Neural progenitor cell (in vitro differentiated cells): ENCODE results near the gene MAPK4. TPM values are rescaled to one million over a fixed set of nuclear protein-coding genes. Genes with fewer than 3 reads are reported as not detected.

Experiments
- DNase-seq: peaks from one replicate; pipeline ENCODE4 v3.0.0-alpha.2; 2016; ENCODE audit warnings: low spot score
- H2AFZ ChIP-seq: fragments of 200-600 bp; sonication (generic); replicated peaks from 2 replicates; pipeline ENCODE4 v1.6.1; 2016; ENCODE audit warnings: antibody characterized with exemption
- H3F3A ChIP-seq: fragments of 200-600 bp; sonication (generic); 2 replicates; pipeline ENCODE4 v1.6.1; 2016; ENCODE audit warnings: antibody characterized with exemption, low read depth
- H3K27ac ChIP-seq: fragments of 200-600 bp; sonication (generic); 2 replicates; pipeline ENCODE4 v1.5.1; 2016; ENCODE audit warnings: mild to moderate bottlenecking
- H3K27me3 ChIP-seq: fragments of 200-600 bp; sonication (generic); 2 replicates; pipeline ENCODE4 v1.6.1; 2016; ENCODE audit warnings: mild to moderate bottlenecking, moderate library complexity
- H3K36me3 ChIP-seq: fragments of 200-600 bp; sonication (generic); 2 replicates; pipeline ENCODE4 v1.5.1; 2016
- H3K4me1 ChIP-seq: fragments of 200-600 bp; sonication (generic); 2 replicates; pipeline ENCODE4 v1.6.1; 2016; ENCODE audit warnings: mixed run types
- H3K4me2 ChIP-seq: fragments of 200-600 bp; sonication (generic); 2 replicates; pipeline ENCODE4 v1.6.1; 2016
- H3K4me3 ChIP-seq: fragments of 200-600 bp; sonication (generic); 2 replicates; pipeline ENCODE4 v1.5.1; 2016
- H3K79me2 ChIP-seq: fragments of 200-600 bp; sonication (generic); 2 replicates; pipeline ENCODE4 v1.6.1; 2016; ENCODE audit warnings: low read depth
- H3K9ac ChIP-seq: fragments of 200-600 bp; sonication (generic); 2 replicates; pipeline ENCODE4 v1.6.1; 2016
- H3K9me3 ChIP-seq: fragments of 200-600 bp; sonication (generic); 2 replicates; pipeline ENCODE4 v1.5.1; 2016; ENCODE audit warnings: low read depth
- H4K20me1 ChIP-seq: fragments of 200-600 bp; sonication (generic); 2 replicates; pipeline ENCODE4 v1.6.1; 2016; ENCODE audit warnings: low read depth
- H3K27ac Mint-ChIP-seq: 3 replicates; pipeline ENCODE4 v1.8.0; 2021; ENCODE audit warnings: mixed read lengths
- H3K27me3 Mint-ChIP-seq: 2 replicates; pipeline ENCODE4 v1.8.0; 2022; ENCODE audit warnings: low read depth, mild to moderate bottlenecking, inconsistent platforms, moderate library complexity, mixed read lengths; ENCODE audit not compliant: insufficient read depth
- H3K36me3 Mint-ChIP-seq: 3 replicates; pipeline ENCODE4 v1.8.0; 2021; ENCODE audit warnings: mixed read lengths
- H3K4me1 Mint-ChIP-seq: 3 replicates; pipeline ENCODE4 v1.8.0; 2021; ENCODE audit warnings: mixed read lengths
- H3K4me3 Mint-ChIP-seq: 3 replicates; pipeline ENCODE4 v1.8.0; 2021; ENCODE audit warnings: mild to moderate bottlenecking, moderate library complexity, mixed read lengths
- H3K9me3 Mint-ChIP-seq: 3 replicates; pipeline ENCODE4 v1.8.0; 2020; ENCODE audit warnings: mixed read lengths
- CTCF ChIP-seq: fragments of 200-600 bp; sonication (generic); IDR thresholded peaks from 2 replicates; pipeline ENCODE4 v1.5.1; 2017; ENCODE audit warnings: antibody characterized with exemption, mild to moderate bottlenecking
- EZH2 ChIP-seq: fragments of 200-600 bp; sonication (generic); IDR thresholded peaks from 2 replicates; pipeline ENCODE4 v1.6.1; 2017; ENCODE audit warnings: antibody characterized with exemption, mild to moderate bottlenecking, moderate library complexity
- EZH2phosphoT487 ChIP-seq: fragments of 200-600 bp; sonication (generic); IDR thresholded peaks from 2 replicates; pipeline ENCODE4 v1.6.1; 2017; ENCODE audit warnings: antibody characterized with exemption
- total RNA-seq: library from RNA; depleted of rRNA; stranded (reverse); fragments of >200 nt; gene quantifications from 2 replicates; pipeline ENCODE4 v1.2.3, GENCODE V29; 2015; ENCODE audit warnings: low replicate concordance

The MAPK4 gene
- total RNA-seq, 1 donor from 2014 or later: 7.0 TPM

GRCh38 chr18:50696929-50697328 is 137.0 kb downstream of the MAPK4 start:
- Histone ChIP-seq H3K27ac (no peak overlapping the region), H3K9me3 (no peaks in the 10 kb centered on the region), H4K20me1 (no peaks in the 10 kb centered on the region), H3K4me2 (no peak overlapping the region), H3K4me3 (no peak overlapping the region), H3K4me1 (peaks cover 12% of the 10 kb centered on the region), H2AFZ (no peak overlapping the region), H3F3A (no peaks in the 10 kb centered on the region), H3K79me2 (no peaks in the 10 kb centered on the region), H3K9ac (no peak overlapping the region), H3K27me3 (no peaks in the 10 kb centered on the region), H3K36me3 (no peaks in the 10 kb centered on the region)
- Mint-ChIP-seq H3K4me1 (peaks cover 29% of the 10 kb centered on the region), H3K27ac (peak overlapping the region; percentile 36), H3K27me3 (peaks cover 3% of the 10 kb centered on the region), H3K4me3 (no peak overlapping the region), H3K36me3 (no peaks in the 10 kb centered on the region), H3K9me3 (no peaks in the 10 kb centered on the region)
- DNase-seq: no peak
- TF ChIP-seq EZH2phosphoT487: no peak

- H3K4me1 Mint-ChIP-seq: peaks cover 25% of the 10 kb centered on the region
- no peak overlapping the region for H3K27ac ChIP-seq
- H3K27me3 Mint-ChIP-seq: peaks cover 4% of the 10 kb centered on the region
- no peaks in the 10 kb centered on the region for H3K79me2 ChIP-seq
- peaks cover 6% of the 10 kb centered on the region for H3K4me1 ChIP-seq
- no peaks in the 10 kb centered on the region for H3K36me3 Mint-ChIP-seq
- no peaks in the 10 kb centered on the region for H3K9me3 ChIP-seq
- no peak overlapping the region for H3K4me2 ChIP-seq
- DNase-seq: no peak
- no peak overlapping the region for H2AFZ ChIP-seq
- H3K27ac Mint-ChIP-seq: no peak overlapping the region
- H3K27me3 ChIP-seq: no peaks in the 10 kb centered on the region
- H3K36me3 ChIP-seq: no peaks in the 10 kb centered on the region
- H3K4me3 ChIP-seq: no peak overlapping the region
- no peak overlapping the region for H3K9ac ChIP-seq
- no peaks in the 10 kb centered on the region for H3F3A ChIP-seq
- H4K20me1 ChIP-seq: no peaks in the 10 kb centered on the region
- TF ChIP-seq CTCF (no peak), EZH2phosphoT487 (no peak), EZH2 (no peak)
- H3K4me3 Mint-ChIP-seq: no peak overlapping the region
- H3K9me3 Mint-ChIP-seq: no peaks in the 10 kb centered on the region
These were observed 137.6 kb downstream of the MAPK4 start for GRCh38 chr18:50697509-50697908.

- Histone ChIP-seq H4K20me1 (no peaks in the 10 kb centered on the region), H3K9me3 (no peaks in the 10 kb centered on the region), H3F3A (no peaks in the 10 kb centered on the region), H2AFZ (no peak overlapping the region), H3K27ac (no peak overlapping the region), H3K4me3 (no peak overlapping the region), H3K27me3 (no peaks in the 10 kb centered on the region), H3K4me2 (peak overlapping the region; percentile 22), H3K36me3 (no peaks in the 10 kb centered on the region), H3K9ac (no peak overlapping the region), H3K79me2 (no peaks in the 10 kb centered on the region), H3K4me1 (peaks cover 6% of the 10 kb centered on the region)
- Mint-ChIP-seq H3K4me3 (no peak overlapping the region), H3K9me3 (no peaks in the 10 kb centered on the region), H3K36me3 (peaks cover 2% of the 10 kb centered on the region), H3K4me1 (peaks cover 23% of the 10 kb centered on the region), H3K27me3 (peaks cover 13% of the 10 kb centered on the region), H3K27ac (peak overlapping the region; percentile 25)
- TF ChIP-seq CTCF (no peak), EZH2phosphoT487 (no peak), EZH2 (no peak)
- DNase-seq: no peak
These were observed 140.6 kb downstream of the MAPK4 start for GRCh38 chr18:50700245-50701165.

- Histone ChIP-seq H2AFZ (no peak overlapping the region), H3F3A (no peaks in the 10 kb centered on the region), H3K4me1 (peaks cover 19% of the 10 kb centered on the region), H3K27me3 (no peaks in the 10 kb centered on the region), H3K4me3 (no peak overlapping the region), H3K79me2 (no peaks in the 10 kb centered on the region), H3K4me2 (no peak overlapping the region), H3K9me3 (no peaks in the 10 kb centered on the region), H3K9ac (no peak overlapping the region), H4K20me1 (no peaks in the 10 kb centered on the region), H3K27ac (no peak overlapping the region), H3K36me3 (no peaks in the 10 kb centered on the region)
- peaks cover 44% of the 10 kb centered on the region for H3K4me1 Mint-ChIP-seq
- peaks cover 13% of the 10 kb centered on the region for H3K27me3 Mint-ChIP-seq
- H3K36me3 Mint-ChIP-seq: peaks cover 2% of the 10 kb centered on the region
- no peak overlapping the region for H3K27ac Mint-ChIP-seq
- H3K9me3 Mint-ChIP-seq: no peaks in the 10 kb centered on the region
- H3K4me3 Mint-ChIP-seq: no peak overlapping the region
- DNase-seq: no peak
- TF ChIP-seq EZH2: no peak
- TF ChIP-seq CTCF: no peak
- TF ChIP-seq EZH2phosphoT487: no peak
These were observed 144.6 kb downstream of the MAPK4 start for GRCh38 chr18:50704357-50704940.
